Measurements from ENCODE around the gene ERGIC1.

Gene ERGIC1

DNA sequence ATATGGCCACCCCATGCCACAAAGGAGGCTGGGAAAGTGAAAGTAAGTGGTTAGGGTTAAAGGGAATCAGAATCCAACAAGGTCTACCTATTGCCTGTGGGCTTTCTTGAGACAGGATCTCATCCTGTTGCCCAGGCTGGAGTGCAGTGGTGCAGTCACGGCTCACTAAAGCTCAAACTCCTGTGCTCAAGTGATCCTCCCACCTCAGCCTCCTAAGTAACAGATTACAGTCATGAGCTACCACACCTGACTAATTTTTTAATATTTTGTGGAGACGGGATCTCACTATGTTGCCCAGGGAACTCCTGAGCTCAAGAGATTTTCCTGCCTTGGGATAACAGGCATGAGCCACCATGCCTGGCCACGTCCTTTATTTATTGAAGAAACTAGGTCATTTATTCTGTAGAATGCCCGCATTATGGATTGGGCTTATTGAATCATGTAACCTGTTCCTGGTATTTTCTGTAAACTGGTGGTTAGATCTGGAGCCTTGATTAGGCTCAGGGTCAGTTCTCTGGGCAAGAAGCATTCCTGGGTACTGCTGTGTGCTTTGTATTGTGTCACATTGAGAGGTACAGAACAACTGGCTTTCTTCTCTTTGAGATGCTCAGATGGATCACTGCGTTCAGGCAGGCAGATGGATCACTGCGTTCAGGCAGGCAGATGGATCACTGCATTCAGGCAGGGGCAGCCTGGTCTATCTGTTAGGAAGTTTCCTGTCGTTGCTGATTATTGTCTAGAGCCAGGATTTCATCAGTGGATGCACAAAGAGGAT is 41.6 kb downstream of the ERGIC1 start:
- TF ChIP-seq CTCF (IDR thresholded peaks at IDR 0.05; ENCODE audit: low read depth, low read length, missing control alignments) = no peak
- H3K4me3 ChIP-seq (ENCODE audit: low read depth, low read length) = no peak overlapping the region
- no peak for DNase-seq (ENCODE audit: low read depth)

- no peak for TF ChIP-seq CTCF (IDR thresholded peaks at IDR 0.05; ENCODE audit: low read depth, low read length, missing control alignments)
- DNase-seq (ENCODE audit: low read depth) = no peak
- no peak overlapping the region for H3K4me3 ChIP-seq (ENCODE audit: low read depth, low read length)
Observed at GRCh38 chr5:172876578-172876977, 42.5 kb downstream of the ERGIC1 start.

GRCh38 chr5:172877466-172878260 is 43.6 kb downstream of the ERGIC1 start:
- no peak overlapping the region for H3K4me3 ChIP-seq (ENCODE audit: low read depth, low read length)
- no peak for DNase-seq (ENCODE audit: low read depth)
- TF ChIP-seq CTCF (IDR thresholded peaks at IDR 0.05; ENCODE audit: low read depth, low read length, missing control alignments) = no peak

DNA sequence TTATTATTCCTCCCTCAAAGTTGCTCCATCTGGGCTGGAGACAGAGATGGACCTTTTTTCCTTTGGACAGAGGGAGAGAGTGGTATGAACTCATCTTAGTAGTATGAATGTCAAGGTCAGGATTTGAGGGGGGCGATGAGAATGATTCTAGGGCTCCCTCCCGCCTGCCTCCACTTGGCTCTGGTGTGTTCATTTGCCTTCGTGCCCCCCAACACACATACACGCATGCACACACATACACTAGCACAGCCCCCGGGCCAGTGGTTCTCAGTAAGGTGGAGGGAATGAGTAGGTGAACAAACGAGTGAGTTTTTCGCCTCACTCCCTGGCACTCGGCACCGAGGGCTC is 44.5 kb downstream of the ERGIC1 start:
- DNase-seq (ENCODE audit: low read depth) = no peak
- H3K4me3 ChIP-seq (ENCODE audit: low read depth, low read length) = no peak overlapping the region
- no peak for TF ChIP-seq CTCF (IDR thresholded peaks at IDR 0.05; ENCODE audit: low read depth, low read length, missing control alignments)

GRCh38 chr5:172878933-172879752 is 45.1 kb downstream of the ERGIC1 start:
- no peak overlapping the region for H3K4me3 ChIP-seq (ENCODE audit: low read depth, low read length)
- no peak for DNase-seq (ENCODE audit: low read depth)
- TF ChIP-seq CTCF (IDR thresholded peaks at IDR 0.05; ENCODE audit: low read depth, low read length, missing control alignments) = no peak

- peak; percentile 24 for DNase-seq (ENCODE audit: low read depth)
- TF ChIP-seq CTCF (IDR thresholded peaks at IDR 0.05; ENCODE audit: low read depth, low read length, missing control alignments) = no peak
- H3K4me3 ChIP-seq (ENCODE audit: low read depth, low read length) = no peak overlapping the region
Observed at GRCh38 chr5:172881691-172882370, 47.8 kb downstream of the ERGIC1 start.
